Keratinocyte (primary cell): ENCODE data around the gene NUP205. TPM values are rescaled to one million over a fixed set of nuclear protein-coding genes. Genes with fewer than 3 reads are reported as not detected.

Experiments used
- DNase-seq: peaks from one replicate; pipeline ENCODE4 v3.0.0-alpha.2; 2011; ENCODE audit warnings: low read depth, missing footprints, low spot score
- FAIRE-seq: peaks from 2 replicates; lab custom pipeline; 2011; peaks lifted over from hg19 to GRCh38; lab: Jason Lieb, UNC
- H2AFZ ChIP-seq: 2 replicates; pipeline ENCODE4 v1.6.0; 2012; ENCODE audit warnings: low read length, control low read depth, inconsistent platforms; ENCODE audit not compliant: control insufficient read depth
- H3K27ac ChIP-seq: 2 replicates; pipeline ENCODE4 v1.5.1; 2011; ENCODE audit warnings: low read length; ENCODE audit not compliant: control insufficient read depth, insufficient read depth
- H3K27me3 ChIP-seq: 3 replicates; pipeline ENCODE4 v1.6.0; 2011; ENCODE audit warnings: low read length; ENCODE audit not compliant: control insufficient read depth, insufficient read depth; ENCODE audit errors: extremely low read depth
- H3K36me3 ChIP-seq, 2 experiments: 2 replicates in 1 of 2; 3 replicates in 1 of 2; pipeline ENCODE4 v1.5.1; 2011; ENCODE audit warnings: low read length in 2 of 2, mild to moderate bottlenecking in 1 of 2; ENCODE audit not compliant: control insufficient read depth in 2 of 2, insufficient read depth in 2 of 2; ENCODE audit errors: extremely low read depth in 1 of 2
- H3K4me1 ChIP-seq: 3 replicates; pipeline ENCODE4 v1.5.1; 2011; ENCODE audit warnings: low read length; ENCODE audit not compliant: control insufficient read depth, insufficient read depth; ENCODE audit errors: extremely low read depth
- H3K4me2 ChIP-seq: 3 replicates; pipeline ENCODE4 v1.6.0; 2011; ENCODE audit warnings: low read depth, low read length; ENCODE audit not compliant: control insufficient read depth, insufficient read depth; ENCODE audit errors: extremely low read depth
- H3K4me3 ChIP-seq, 3 experiments: fragments of 200-600 bp in 1 of 3; sonication (generic) in 1 of 3; 2 replicates in 2 of 3; 3 replicates in 1 of 3; pipeline ENCODE4 v1.5.1; 2011 to 2016; ENCODE audit warnings: low read length in 3 of 3, mild to moderate bottlenecking in 3 of 3, control low read depth in 2 of 3, inconsistent platforms in 1 of 3, low read depth in 1 of 3, mixed read lengths in 1 of 3, mixed run types in 1 of 3, moderate library complexity in 1 of 3; ENCODE audit not compliant: control insufficient read depth in 2 of 3, insufficient read depth in 2 of 3; ENCODE audit errors: extremely low read depth in 1 of 3
- H3K79me2 ChIP-seq: 2 replicates; pipeline ENCODE4 v1.6.0; 2012; ENCODE audit warnings: low read length; ENCODE audit not compliant: control insufficient read depth, insufficient read depth
- H3K9ac ChIP-seq: 3 replicates; pipeline ENCODE4 v1.6.0; 2011; ENCODE audit warnings: low read length; ENCODE audit not compliant: control insufficient read depth, insufficient read depth; ENCODE audit errors: extremely low read depth
- H3K9me1 ChIP-seq: 3 replicates; pipeline ENCODE4 v1.6.0; 2011; ENCODE audit warnings: low read length; ENCODE audit not compliant: control insufficient read depth, insufficient read depth; ENCODE audit errors: extremely low read depth
- H3K9me3 ChIP-seq: 2 replicates; pipeline ENCODE4 v1.5.1; 2012; ENCODE audit warnings: low read depth, low read length; ENCODE audit not compliant: control insufficient read depth
- H4K20me1 ChIP-seq: 3 replicates; pipeline ENCODE4 v1.6.0; 2011; ENCODE audit warnings: low read length; ENCODE audit not compliant: control insufficient read depth, insufficient read depth; ENCODE audit errors: extremely low read depth
- EZH2 ChIP-seq: IDR thresholded peaks from one replicate; pipeline ENCODE4 v1.6.1; 2012; ENCODE audit warnings: inconsistent platforms, mild to moderate bottlenecking, low read length, moderate library complexity
- dilution Hi-C: fragments of 300-500 bp; cut with MboI; formaldehyde crosslinking; loops from one replicate; pipeline ENCODE4 v1.7.0; 2020; ENCODE audit warnings: low sequenced_read_pairs; ENCODE audit not compliant: extremely low pct_ligation_motif_present
- polyA plus RNA-seq, 5 experiments: library from polyadenylated mRNA; depleted of rRNA in 3 of 5; stranded (reverse) in 3 of 5; stranded (forward) in 1 of 5; unstranded in 1 of 5; fragments of >200 nt; gene quantifications; 1 replicate in 1 of 5; 2 replicates in 3 of 5; 3 replicates in 1 of 5; pipeline versions ENCODE4 v1.2.1 to v1.2.3, GENCODE V29; 2011 to 2012; ENCODE audit warnings: missing spikeins in 2 of 5, low read depth in 1 of 5, low replicate concordance in 1 of 5
- TF ChIP-seq, protein P1 (sequence below), 3 experiments: IDR thresholded peaks in 1 of 3; conservative IDR thresholded peaks in 1 of 3; optimal IDR thresholded peaks in 1 of 3; 2 replicates in 2 of 3; 3 replicates in 1 of 3; pipeline versions ENCODE3 to v1.5.1; 2011; ENCODE audit warnings: low read length in 3 of 3, mild to moderate bottlenecking in 3 of 3, moderate library complexity in 2 of 3, control low read depth in 1 of 3, inconsistent platforms in 1 of 3; ENCODE audit not compliant: insufficient read depth in 2 of 3; ENCODE audit errors: extremely low read depth in 1 of 3

NUP205 gene
- polyA plus RNA-seq, 1 donor (not counting 4 experiments of a cell fraction or from before 2014, with no cell fraction given), result 74.6 TPM

- DNase-seq (no peak), FAIRE-seq (peak; percentile 65)
- dilution Hi-C loops, result no loop called here
- Histone ChIP-seq H3K4me2 (no peak overlapping the region), H3K79me2 (no peaks in the 10 kb centered on the region), H3K9me1 (no peaks in the 10 kb centered on the region), H3K4me1 (no peaks in the 10 kb centered on the region), H3K27ac (no peak overlapping the region), H3K4me3 (no peak overlapping the region), H2AFZ (no peak overlapping the region), H3K36me3 (peaks cover 6 to 21% of the 10 kb centered on the region in 2 experiments), H4K20me1 (no peaks in the 10 kb centered on the region), H3K9me3 (no peaks in the 10 kb centered on the region), H3K27me3 (no peaks in the 10 kb centered on the region), H3K9ac (no peak overlapping the region)
- TF ChIP-seq, protein P1, sequence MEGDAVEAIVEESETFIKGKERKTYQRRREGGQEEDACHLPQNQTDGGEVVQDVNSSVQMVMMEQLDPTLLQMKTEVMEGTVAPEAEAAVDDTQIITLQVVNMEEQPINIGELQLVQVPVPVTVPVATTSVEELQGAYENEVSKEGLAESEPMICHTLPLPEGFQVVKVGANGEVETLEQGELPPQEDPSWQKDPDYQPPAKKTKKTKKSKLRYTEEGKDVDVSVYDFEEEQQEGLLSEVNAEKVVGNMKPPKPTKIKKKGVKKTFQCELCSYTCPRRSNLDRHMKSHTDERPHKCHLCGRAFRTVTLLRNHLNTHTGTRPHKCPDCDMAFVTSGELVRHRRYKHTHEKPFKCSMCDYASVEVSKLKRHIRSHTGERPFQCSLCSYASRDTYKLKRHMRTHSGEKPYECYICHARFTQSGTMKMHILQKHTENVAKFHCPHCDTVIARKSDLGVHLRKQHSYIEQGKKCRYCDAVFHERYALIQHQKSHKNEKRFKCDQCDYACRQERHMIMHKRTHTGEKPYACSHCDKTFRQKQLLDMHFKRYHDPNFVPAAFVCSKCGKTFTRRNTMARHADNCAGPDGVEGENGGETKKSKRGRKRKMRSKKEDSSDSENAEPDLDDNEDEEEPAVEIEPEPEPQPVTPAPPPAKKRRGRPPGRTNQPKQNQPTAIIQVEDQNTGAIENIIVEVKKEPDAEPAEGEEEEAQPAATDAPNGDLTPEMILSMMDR (optimal IDR thresholded peaks at IDR 0.05 in 1 of 3, IDR thresholded peaks at IDR 0.05 in 1 of 3, conservative IDR thresholded peaks at IDR 0.05 in 1 of 3; ENCODE audit: extremely low read depth in 1 of 3, insufficient read depth in 2 of 3, low read length in 3 of 3), result no peak
- no peak for TF ChIP-seq EZH2
These were observed 43.5 kb downstream of the NUP205 start for GRCh38 chr7:135601182-135601581.

GRCh38 chr7:135602304-135602703, 44.6 kb downstream of the NUP205 start:
- H3K9me3 ChIP-seq, result no peaks in the 10 kb centered on the region
- dilution Hi-C loops, result no loop called here
- no peak overlapping the region for H3K27ac ChIP-seq
- FAIRE-seq, result no peak
- no peaks in the 10 kb centered on the region for H3K4me1 ChIP-seq
- no peak overlapping the region for H2AFZ ChIP-seq
- no peak for TF ChIP-seq EZH2
- TF ChIP-seq, protein P1 (optimal IDR thresholded peaks at IDR 0.05 in 1 of 3, IDR thresholded peaks at IDR 0.05 in 1 of 3, conservative IDR thresholded peaks at IDR 0.05 in 1 of 3; ENCODE audit: extremely low read depth in 1 of 3, insufficient read depth in 2 of 3, low read length in 3 of 3), result no peak
- H3K4me3 ChIP-seq, result no peak overlapping the region
- H3K9me1 ChIP-seq, result no peaks in the 10 kb centered on the region
- no peak for DNase-seq
- no peaks in the 10 kb centered on the region for H3K27me3 ChIP-seq
- H3K36me3 ChIP-seq, result peaks cover 10 to 26% of the 10 kb centered on the region in 2 experiments
- no peak overlapping the region for H3K4me2 ChIP-seq
- H4K20me1 ChIP-seq, result no peaks in the 10 kb centered on the region
- no peak overlapping the region for H3K9ac ChIP-seq
- H3K79me2 ChIP-seq, result no peaks in the 10 kb centered on the region
